Measurements from ENCODE around the gene SMC1A.
A peak's percentile ranks its signal among the peaks of the same experiment; 100 is the strongest.
"Not testable (repeated sequence)": the region's sequence is repeated elsewhere in the genome, so short reads cannot be mapped to it uniquely, and the experiment has no call there.

Gene SMC1A

DNA sequence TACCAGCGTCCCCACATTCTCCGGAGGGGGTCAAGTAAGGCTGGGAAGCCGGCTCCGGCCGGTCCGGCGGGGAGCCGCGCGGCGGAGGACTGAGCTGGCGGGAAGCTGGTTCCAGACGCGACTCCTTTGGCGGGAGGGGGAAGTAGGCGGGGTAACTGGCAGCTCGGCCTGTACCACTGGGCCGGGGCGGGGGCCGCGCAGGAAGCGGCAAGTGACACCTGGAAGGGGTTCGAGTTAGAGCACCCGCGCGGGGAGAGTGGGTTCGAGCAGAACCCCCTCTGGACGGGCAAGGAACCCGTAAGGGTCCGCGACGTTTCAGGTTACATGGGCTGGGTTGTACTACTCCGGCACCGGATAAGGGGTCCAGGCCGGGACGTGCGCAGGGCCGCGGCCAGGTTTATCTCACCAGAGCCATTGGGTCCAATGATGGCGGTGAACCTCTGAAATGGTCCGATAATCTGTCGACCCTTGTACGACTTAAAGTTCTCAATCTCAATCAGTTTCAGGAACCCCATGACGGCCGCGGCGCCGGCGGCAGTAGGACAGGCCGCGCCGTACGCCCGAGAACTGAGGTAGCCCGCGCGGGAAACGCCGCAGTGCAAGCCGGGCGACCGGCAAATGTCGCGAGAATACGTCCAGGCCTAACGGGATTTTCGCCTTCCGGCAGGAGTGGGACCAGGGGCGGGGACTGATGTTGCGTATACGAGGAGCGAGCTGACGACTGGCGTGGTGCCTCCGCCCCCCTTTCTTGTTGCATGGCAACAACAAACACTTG, at the start of gene SMC1A:
SMC1A (minus strand) TSS at position 569 of the 775 bp plus-strand sequence; CDS start at position 515, 54 bp downstream.
- DNase-seq (ENCODE audit: low read depth in 2 of 2), result peak; percentile 92 to 97

- DNase-seq (ENCODE audit: low read depth in 2 of 2), result no peak
These were observed 48.9 kb upstream of the SMC1A start for GRCh38 chrX:53471346-53471745.

DNA sequence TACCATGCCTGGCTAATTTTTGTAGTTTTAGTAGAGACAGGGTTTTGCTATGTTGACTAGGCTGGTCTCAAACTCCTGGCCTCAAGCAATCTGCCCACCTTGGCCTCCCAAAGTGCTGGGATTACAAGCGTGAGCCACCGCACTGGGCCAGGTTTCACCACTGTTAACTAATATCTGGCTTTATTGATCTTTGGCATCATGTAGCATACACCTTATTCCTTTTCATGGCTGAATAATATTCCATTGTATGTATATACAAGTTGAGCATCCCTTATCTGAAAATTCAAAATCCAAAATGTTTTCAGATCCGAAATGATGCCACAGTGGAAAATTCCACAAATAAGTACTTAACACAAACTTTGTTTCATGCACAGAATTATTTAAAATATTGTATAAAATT, 46.2 kb upstream of the SMC1A start:
- not testable (repeated sequence) for DNase-seq (ENCODE audit: low read depth in 2 of 2)

GRCh38 chrX:53458082-53458481, 35.6 kb upstream of the SMC1A start:
- DNase-seq (ENCODE audit: low read depth in 2 of 2), result no peak

- no peak for DNase-seq (ENCODE audit: low read depth in 2 of 2)
These were observed 33.8 kb upstream of the SMC1A start for GRCh38 chrX:53456254-53456653.

DNA sequence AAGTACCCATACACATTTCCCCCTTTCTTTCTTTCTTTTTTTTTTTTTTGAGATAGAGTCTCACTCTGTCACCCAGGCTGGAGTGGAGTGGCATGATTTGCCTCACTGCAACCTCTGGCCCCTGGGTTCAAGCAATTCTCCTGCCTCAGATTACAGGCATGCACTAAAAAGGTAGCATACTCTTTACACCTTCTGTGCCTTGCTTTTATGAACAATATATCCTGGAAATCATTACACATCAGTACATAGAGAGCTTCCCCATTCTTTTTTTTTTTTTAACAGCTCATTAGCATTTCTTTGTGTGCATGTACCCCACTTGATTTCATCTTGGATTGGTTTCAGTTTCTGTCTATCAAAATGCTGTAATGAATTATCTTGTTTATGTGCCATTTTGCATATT, 30.4 kb upstream of the SMC1A start:
- no peak for DNase-seq (ENCODE audit: low read depth in 2 of 2)

DNA sequence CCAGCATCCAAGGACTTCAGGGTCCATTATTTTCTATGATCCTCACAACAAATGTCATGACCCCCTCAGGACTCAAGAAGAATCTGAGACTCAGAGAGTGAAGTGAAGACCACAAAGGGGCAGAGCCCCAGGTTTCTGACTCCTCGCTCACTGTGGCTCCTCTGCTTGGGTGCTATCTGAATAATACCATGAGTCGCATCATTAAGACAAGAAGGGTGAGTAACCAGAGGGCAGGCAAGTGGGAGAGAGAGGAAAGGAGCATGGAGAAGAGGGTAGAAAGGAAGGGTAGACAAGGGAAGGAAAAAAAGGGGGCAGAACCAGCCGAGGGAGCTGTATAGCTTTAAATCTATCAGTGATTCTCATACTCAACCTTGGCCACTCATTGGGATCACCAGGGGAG, 27.2 kb upstream of the SMC1A start:
- DNase-seq (ENCODE audit: low read depth in 2 of 2), result no peak

- DNase-seq (ENCODE audit: low read depth in 2 of 2), result no peak
These were observed 25.0 kb upstream of the SMC1A start for GRCh38 chrX:53447441-53447840.

GRCh38 chrX:53445977-53446376, 23.5 kb upstream of the SMC1A start:
- no peak for DNase-seq (ENCODE audit: low read depth in 2 of 2)

DNA sequence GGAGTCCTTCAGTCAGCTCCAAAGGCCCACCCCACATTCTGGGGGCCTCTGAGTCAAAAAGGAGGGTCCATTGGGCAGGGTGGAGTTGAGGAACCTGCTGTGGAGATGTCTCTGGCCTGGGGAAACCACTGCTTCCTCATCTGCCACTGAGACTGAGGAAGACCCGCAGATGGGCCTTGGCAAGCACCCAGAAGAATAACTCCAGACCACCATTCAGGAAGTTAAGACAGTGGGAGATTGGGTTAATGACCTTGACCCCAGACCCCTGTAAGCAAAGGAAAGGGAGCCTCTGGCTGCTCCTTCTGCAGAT, 19.8 kb upstream of the SMC1A start:
- DNase-seq (ENCODE audit: low read depth in 2 of 2), result no peak

DNA sequence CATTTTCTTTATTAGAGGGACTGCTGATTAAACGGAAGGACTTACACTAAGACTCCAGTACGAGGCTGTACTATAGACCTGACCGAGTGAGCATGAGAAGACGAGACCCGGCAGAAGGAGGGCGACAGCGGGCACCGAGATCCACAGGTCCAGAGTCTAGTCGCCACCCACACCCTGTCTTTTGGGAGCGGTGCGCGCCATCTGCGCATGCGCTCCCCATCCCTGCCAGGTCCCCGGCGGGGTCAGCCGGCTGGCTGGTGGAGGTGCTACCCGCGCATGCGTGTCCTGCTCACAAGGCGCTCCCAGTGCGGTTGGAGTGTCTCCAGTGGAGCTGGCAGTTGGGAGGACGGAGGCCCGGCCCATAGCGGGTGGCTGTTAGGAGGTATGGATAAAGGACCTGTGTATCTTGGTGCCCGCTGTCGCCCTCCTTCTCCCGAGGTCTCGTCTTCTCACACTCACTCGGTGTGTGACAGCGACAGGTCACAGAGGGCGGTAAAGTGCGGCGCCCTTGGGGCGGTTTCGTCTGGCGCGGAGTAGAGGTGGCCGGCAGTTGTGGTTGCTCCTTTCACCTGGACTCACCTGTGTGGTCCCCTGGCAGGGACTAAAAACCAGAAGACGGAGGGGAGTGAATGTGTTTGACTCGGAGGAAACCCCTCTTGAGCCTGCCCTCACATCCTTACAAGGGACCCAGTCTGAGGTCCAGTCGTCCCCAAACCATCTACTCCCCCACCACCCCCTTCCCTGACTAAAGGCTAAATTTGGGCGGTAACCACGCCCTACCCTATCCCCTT, 19.3 kb upstream of the SMC1A start:
- DNase-seq (ENCODE audit: low read depth in 2 of 2), result peak; percentile 70 to 74

DNA sequence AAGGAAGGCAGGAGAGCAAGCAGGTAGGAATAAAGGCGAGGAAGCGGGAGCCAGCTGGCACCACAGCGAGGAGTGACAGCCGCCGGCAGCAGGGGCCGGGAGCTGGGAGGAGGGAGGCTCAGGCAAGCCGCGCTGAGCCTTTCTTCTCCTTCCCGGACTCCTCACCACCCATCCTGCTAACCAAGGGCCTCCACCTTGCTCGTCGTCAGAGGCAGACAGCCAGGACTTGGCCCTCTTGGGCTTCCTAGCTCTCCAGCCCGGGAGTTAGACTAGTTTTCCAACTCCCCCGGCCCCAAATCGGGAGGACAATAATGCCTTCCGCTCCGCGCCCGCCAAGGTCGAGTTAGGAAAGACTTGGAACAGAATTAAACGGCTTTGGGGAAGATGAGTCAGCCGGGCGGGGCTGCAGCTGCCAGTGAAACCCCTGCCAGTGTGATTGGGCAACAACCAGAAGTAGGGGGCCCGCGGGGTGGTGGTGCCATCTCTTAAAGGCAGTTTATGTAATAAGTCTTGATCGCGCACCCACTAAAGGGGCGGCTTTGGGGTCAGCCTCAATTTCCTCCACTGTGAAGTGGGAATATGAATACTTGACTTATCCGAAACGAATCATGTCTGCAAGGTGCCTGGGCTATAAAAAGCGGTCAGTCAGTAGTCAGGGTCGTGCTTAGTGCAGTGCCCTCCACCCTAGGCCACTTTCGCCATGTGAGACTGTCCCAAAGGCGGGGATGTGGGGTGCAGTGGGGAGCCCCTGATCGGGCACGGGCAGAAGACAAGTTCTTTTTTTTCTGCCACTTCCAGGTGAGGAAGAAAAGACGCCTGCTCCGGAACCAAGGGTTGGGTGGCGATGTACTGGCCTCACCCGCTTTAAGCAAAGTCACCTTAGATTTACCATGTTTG, 18.4 kb upstream of the SMC1A start:
- DNase-seq (ENCODE audit: low read depth in 2 of 2), result no peak

GRCh38 chrX:53440101-53440500, 17.6 kb upstream of the SMC1A start:
- no peak for DNase-seq (ENCODE audit: low read depth in 2 of 2)

DNA sequence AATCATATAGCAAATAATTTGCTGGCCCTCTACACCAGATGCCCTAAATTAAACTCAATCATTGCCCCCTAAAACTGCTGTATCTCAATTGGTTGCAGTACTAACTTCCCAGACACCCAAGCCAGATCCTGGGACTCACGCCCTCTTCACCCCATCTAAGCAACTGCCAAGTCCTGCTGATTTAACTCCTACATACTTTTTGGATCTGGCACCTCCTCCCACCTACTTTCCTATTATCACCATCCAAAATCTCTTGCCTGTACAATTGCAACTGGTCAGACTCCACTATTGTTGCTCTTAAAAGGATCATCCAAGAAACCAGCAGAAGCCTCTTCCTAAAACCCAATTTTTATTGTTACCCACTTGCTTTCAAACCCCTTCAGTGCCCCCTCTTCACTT, 16.4 kb upstream of the SMC1A start:
- no peak for DNase-seq (ENCODE audit: low read depth in 2 of 2)

DNA sequence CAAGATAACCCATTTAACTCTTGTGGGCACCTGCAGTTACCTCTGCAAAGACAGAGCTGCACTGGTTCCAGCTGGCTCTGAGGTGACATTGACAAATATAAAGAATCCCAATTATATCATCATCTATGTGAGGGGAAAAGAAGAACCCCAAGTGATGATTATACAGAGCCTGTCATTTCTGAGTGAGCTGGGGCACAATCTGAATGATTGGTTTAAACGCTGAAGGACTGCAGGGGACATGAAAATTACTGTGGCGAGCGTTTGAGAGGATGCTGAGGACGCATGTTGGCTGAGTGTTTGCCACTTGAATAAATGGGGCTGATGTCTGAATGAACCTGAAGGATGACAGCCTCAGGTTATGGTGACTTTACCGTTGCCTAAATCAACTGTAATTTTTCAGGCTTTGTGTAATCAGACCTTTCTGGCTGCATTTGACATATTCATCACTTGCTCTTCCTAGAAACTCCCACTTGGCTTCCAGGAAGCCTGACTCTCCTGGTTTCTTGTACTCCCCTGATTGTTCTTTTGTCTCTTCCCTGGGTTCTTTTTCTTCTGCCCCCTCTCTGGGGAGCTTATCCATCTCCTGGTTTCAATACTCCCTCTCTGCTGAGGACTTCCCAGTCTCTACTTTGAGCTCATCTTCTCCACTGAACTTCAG, 15.8 kb upstream of the SMC1A start:
- DNase-seq (ENCODE audit: low read depth in 2 of 2), result no peak

- no peak for DNase-seq (ENCODE audit: low read depth in 2 of 2)
These were observed 14.8 kb upstream of the SMC1A start for GRCh38 chrX:53437206-53437605.

- peak in 1 of 2 donors; percentile 40 for DNase-seq (ENCODE audit: low read depth in 2 of 2)
These were observed 13.5 kb upstream of the SMC1A start for GRCh38 chrX:53435997-53436396.

DNA sequence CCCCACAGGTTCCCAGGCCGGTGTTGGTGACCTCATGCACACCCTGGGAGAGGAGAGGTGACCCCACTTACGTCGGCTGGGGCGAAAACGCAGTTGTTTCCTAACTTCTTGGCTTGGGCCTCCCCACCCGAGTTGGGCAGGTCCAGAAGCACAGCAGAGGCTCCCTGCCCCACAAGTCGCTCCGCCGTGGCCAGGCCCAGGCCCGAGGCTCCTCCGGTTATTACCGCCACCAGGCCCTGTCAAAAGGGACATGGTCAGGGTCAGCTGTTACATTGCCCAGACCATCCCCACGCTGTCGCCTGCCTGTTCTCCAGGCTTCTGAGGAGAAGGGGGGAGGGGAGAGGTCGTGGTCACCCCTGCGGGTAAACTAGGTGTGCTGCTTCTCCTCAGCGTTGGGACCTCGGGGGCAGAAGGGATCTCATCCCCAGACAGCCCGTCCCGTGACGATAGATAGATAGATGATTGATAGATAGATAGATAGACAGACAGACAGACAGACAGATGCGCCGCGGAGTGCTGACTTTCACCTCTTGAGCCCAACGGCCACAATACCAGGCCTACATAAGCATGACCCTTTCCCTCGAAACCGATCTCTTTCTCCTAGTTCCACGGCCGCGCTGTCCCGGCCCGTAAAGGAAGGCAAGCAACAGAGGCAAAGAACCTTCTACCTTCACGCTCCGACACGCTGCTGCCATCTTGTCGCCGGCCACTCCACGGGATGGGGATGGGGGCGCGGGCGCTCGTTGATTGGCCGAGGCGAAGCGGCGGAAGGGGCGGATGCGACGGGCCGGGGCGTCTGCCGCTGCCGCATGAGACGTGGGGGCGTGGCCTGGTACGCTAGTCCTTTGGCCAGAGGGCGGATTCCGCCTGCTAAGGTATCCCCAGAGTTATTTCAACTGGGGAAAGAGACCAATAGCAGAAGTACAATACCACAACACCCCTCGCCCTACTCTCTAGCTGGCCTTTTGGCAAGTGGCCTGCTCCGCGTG, 11.5 kb upstream of the SMC1A start, which contains the start of gene HSD17B10:
HSD17B10 (minus strand) TSS at position 720 of the 989 bp plus-strand sequence; CDS start at position 695, 25 bp downstream.
- peak; percentile 79 to 81 for DNase-seq (ENCODE audit: low read depth in 2 of 2)

DNA sequence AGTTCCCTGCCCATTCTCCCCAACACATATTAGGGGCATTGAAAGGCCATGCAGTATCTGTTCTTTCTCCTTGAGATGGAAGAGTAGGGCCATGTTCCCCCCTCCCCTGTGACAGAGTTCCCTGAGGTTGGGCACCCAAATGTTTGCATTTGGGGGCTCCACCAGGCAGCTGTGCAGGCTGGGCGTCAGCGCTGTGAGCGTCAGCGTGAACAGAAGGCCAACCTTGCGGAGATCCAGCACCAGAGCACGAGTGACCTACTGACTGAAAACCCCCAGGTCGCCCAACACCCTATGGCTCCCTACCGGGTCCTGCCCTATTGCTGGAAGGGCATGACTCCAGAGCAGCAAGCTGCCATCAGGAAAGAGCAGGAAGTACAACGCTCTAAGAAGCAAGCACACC, 7.8 kb upstream of the SMC1A start:
- no peak for DNase-seq (ENCODE audit: low read depth in 2 of 2)

GRCh38 chrX:53429755-53430154, 7.3 kb upstream of the SMC1A start:
- DNase-seq (ENCODE audit: low read depth in 2 of 2), result no peak
